Activated CD4-positive, CD25-positive, alpha-beta regulatory T cell treated with anti-CD3 and anti-CD28 coated beads, Interleukin-2, amount 50 U/mL, for 16 hours (primary cell): Measurements from ENCODE around the gene TCL1A.
"Not testable (repeated sequence)": the region's sequence is repeated elsewhere in the genome, so short reads cannot be mapped to it uniquely, and the experiment has no call there.

ENCODE experiments used
- DNase-seq: peaks from one replicate; pipeline ENCODE4 v3.0.0-alpha.2; 2020; ENCODE audit warnings: low read depth, low spot score

The TCL1A gene

GRCh38 chr14:95677179-95677835, 36.6 kb downstream of the TCL1A start:
- no peak for DNase-seq

GRCh38 chr14:95675486-95675885, 38.4 kb downstream of the TCL1A start:
- DNase-seq = no peak

GRCh38 chr14:95674613-95675012, 39.3 kb downstream of the TCL1A start:
- no peak for DNase-seq

- DNase-seq = no peak
Measured at GRCh38 chr14:95668235-95668772, 45.6 kb downstream of the TCL1A start.

- no peak for DNase-seq
Measured at GRCh38 chr14:95667249-95667693, 46.7 kb downstream of the TCL1A start.

GRCh38 chr14:95666450-95666849, 47.5 kb downstream of the TCL1A start:
- DNase-seq = no peak

DNA sequence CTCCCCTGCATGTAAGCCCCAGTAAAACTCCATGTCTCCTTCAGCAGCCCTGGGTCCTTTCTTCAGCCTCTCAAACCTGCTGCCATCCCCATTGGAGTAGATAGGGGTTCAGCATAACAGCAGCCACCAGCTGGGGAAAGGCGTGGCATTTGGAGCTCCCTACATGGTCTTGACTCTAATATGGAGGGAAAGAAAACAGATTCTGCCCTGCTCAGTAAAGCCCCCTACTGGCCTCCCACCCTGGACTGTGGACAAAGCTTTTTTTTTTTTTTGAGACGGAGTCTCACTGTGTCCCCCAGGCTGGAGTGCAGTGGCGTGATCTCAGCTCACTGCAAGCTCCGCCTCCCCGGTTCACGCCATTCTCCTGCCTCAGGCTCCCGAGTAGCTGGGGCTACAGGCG, 48.4 kb downstream of the TCL1A start:
- DNase-seq = not testable (repeated sequence)

- DNase-seq = no peak
Measured at GRCh38 chr14:95664546-95664945, 49.4 kb downstream of the TCL1A start.

DNA sequence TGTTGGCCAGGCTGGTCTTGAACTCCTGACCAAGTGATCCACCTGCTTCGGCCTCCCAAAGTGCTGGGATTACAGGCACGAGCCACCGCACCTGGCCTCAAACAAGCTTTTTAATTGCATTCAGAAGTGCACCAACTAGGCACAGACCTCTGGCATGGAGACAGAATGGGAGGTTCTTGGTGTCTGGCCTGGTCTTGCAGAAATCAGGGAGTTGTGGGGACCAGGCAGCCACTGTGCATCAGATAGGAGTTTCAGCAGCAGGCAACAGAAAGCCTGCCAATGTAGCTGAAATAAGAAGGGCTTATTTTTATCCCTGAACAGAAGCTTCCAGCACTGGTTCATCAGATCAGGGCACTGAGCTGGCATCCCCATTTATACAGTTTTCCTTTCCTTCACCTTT, 49.9 kb downstream of the TCL1A start:
- DNase-seq = no peak

- DNase-seq = no peak
Measured at GRCh38 chr14:95663226-95663797, 50.6 kb downstream of the TCL1A start.

GRCh38 chr14:95662376-95663186, 51.3 kb downstream of the TCL1A start:
- DNase-seq = no peak

DNA sequence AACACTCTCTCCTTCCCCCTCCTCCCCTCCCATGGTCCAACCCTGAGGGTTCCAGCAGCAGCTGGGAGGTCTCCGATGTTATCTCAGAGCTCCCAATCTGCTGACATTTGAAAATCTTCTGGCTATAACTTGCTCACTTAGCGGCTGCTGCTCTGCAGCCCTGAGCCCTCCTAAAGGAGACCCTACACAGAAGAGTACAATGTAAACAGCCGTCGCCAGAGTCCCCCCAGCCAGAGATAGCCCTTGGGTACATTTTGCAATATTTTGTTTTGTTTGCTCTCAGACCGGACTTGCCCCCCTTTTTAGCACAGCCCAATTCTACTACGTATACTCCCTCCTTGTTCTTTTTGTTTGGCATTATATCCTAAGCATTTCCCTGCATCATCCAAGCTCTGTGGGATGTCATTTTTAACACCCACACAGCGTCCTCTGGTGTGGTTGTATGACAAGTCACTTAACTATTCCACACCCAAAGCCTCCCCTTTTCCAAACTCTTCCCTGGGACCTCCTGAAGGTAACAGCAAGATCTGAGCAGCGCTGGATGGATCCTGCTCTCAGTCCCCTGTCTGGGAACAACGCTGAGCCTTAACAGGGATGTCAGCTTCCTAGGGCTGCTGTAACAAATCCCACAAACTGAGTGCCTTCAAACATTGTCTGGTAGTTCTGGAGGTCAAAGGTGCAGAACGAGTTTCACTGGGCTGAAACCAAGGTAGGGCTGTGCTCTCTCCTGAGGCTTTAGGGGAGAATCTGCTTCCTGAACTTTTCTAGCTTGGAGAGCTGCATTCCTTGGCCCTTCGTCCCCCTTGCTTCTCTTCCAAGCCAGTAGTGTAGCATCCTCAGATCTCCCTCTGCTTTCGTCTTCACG, 53.0 kb downstream of the TCL1A start:
- DNase-seq = no peak

GRCh38 chr14:95659990-95660385, 53.9 kb downstream of the TCL1A start:
- DNase-seq = no peak
